Caki2 (cell line): ENCODE measurements around the gene OSCP1. TPM values are rescaled to one million over a fixed set of nuclear protein-coding genes. Genes with fewer than 3 reads are reported as not detected.

Source experiments
- DNase-seq: peaks from one replicate; pipeline ENCODE4 v3.0.0-alpha.2; 2015; ENCODE audit warnings: low read depth
- in situ Hi-C: cut with HindIII; loops from 2 replicates; pipeline ENCODE4 v1.10.0; 2016; ENCODE audit warnings: low sequenced_read_pairs, low pct_unique_long_range_greater_than_20kb, mixed read lengths
- total RNA-seq: library from RNA; depleted of rRNA; stranded (reverse); fragments of >200 nt; shearing (Covaris generic); gene quantifications from 2 replicates; pipeline ENCODE4 v1.2.3, GENCODE V29; 2014; ENCODE audit warnings: low replicate concordance; rRNA removed

Gene OSCP1
- total RNA-seq, 1 experiment from 2014 or later, result 9.1 TPM

DNA sequence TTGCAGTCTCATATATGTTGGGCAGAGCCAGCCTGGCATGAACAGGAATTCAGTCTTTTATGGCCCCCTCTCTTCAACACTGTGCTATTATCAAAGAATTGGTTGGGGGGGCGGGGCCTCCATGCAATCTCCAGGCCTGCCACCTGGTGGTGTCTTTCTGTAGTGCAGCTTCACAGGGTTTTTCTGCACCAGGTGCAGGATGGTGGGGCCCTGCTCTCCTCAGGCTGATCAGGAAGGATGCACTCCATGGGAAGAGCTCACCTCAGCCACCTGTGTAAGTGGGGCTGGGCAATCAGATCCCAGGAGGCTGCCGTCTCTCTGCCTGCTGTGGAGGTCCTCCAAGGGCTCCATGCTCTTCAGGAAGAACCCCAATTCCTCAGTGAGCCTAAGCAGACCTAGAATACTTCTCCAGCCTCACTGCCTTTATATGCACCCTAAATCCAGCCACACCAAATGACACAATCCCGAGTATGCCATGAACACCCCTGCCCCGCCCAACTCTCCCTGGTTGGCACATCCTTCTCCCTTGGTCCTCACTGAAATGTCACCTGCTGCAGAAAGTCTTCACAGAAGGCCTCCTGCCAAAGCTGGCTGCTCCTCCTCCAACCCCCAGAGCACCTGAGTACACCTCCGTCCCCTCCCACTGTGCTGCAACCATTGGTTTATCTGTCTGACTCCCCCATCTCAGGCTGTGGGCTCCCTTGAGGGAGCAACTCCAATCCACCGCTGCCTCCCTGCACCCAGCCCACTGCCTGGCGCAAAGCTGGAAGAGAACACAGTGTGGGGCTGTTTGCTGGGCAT is 81.0 kb downstream of the OSCP1 start:
- in situ Hi-C loops, result no loop called here
- DNase-seq, result peak; percentile 63

Other genes with a start within 250 kb of the OSCP1 start
- gene THRAP3, start 226.0 kb downstream of the OSCP1 start, total RNA-seq, result 29.9 and 49.1 TPM in 2 replicates
- gene SH3D21, start 144.1 kb downstream of the OSCP1 start, total RNA-seq, result 2.2 and 3.2 TPM in 2 replicates
- 49.1 and 71.2 TPM in 2 replicates for gene EVA1B, start 126.8 kb downstream of the OSCP1 start, total RNA-seq
- 4.0 and 6.4 TPM in 2 replicates for gene STK40, start 64.5 kb downstream of the OSCP1 start, total RNA-seq
- 25.8 and 62.3 TPM in 2 replicates for gene LSM10, start 52.5 kb downstream of the OSCP1 start, total RNA-seq
- 88.1 and 129 TPM in 2 replicates for gene MRPS15, start 13.9 kb upstream of the OSCP1 start, total RNA-seq
- not detected in 2 replicates for gene CSF3R, start 32.5 kb upstream of the OSCP1 start, total RNA-seq